Myometrial cell (primary cell): ENCODE data around the gene BLTP3A. TPM values are rescaled to one million over a fixed set of nuclear protein-coding genes. Genes with fewer than 3 reads are reported as not detected.

Experiments
- total RNA-seq: library from RNA; depleted of rRNA; stranded (reverse); fragments of >200 nt; gene quantifications from 2 replicates; pipeline ENCODE4 v1.2.3, GENCODE V29; 2015

BLTP3A gene, protein sequence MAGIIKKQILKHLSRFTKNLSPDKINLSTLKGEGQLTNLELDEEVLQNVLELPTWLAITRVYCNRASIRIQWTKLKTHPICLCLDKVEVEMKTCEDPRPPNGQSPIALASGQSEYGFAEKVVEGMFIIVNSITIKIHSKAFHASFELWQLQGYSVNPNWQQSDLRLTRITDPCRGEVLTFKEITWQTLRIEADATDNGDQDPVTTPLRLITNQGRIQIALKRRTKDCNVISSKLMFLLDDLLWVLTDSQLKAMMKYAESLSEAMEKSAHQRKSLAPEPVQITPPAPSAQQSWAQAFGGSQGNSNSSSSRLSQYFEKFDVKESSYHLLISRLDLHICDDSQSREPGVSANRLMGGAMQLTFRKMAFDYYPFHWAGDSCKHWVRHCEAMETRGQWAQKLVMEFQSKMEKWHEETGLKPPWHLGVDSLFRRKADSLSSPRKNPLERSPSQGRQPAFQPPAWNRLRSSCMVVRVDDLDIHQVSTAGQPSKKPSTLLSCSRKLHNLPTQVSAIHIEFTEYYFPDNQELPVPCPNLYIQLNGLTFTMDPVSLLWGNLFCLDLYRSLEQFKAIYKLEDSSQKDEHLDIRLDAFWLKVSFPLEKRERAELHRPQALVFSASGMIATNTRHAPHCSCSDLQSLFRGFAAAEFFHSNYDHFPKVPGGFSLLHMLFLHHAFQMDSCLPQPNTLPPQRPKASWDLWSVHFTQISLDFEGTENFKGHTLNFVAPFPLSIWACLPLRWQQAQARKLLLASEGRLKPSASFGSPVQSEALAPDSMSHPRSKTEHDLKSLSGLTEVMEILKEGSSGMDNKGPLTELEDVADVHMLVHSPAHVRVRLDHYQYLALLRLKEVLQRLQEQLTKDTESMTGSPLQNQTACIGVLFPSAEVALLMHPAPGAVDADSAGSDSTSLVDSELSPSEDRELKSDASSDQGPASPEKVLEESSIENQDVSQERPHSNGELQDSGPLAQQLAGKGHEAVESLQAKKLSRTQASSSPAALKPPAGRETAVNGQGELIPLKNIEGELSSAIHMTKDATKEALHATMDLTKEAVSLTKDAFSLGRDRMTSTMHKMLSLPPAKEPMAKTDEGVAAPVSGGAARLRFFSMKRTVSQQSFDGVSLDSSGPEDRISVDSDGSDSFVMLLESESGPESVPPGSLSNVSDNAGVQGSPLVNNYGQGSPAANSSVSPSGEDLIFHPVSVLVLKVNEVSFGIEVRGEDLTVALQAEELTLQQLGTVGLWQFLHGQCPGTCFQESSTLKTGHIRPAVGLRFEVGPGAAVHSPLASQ (N-terminal part only)
- 6.0 and 7.2 TPM in 2 replicates for total RNA-seq

DNA sequence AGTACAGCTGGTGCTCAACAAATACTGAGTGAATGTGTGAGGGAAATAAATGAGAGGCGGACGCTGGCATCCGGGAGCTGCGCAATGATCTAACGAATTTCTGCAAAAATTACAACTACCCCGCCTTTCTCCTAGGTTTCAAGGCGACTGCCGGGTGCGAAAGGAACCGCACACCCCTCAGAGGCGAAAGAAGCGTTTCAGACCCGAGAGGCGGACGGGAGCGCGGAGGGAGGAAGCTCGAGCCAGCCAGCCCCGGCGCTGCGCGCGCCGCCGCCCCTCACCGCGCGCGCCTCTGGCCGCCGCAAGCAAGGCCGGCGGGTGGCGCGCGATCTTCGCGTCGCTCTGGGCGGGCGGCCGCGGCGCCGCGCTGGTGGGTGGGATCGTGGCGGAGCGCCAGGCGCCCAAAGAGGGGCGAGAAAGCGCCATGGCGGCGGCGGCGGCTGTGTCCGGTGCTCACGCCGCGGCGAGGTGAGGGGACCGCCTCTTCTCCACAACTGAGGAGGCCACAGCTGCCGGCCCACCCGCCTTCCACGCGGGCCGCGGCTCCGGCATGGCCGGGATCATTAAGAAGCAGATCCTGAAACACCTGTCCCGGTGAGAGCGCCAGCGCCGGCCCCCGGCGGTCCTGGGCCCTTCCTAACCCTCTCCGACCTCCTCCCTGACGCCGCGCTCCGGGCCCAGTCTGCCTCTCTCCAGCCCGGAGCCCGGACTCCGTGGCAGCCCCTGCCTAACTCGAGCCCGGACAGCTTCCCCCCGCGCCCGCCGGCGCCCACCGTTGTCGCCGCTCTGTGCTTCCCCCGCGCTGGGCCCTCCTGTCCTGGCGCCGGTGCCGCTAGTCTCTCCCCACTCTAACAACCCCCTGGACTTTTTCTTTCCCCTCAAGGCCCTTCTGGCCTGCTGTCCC is at the start of gene BLTP3A:
BLTP3A (plus strand) TSS at position 383 of the 904 bp plus-strand sequence; CDS start at position 551, 168 bp downstream.

Other genes starting within 250 kb of the BLTP3A start
- not detected in 2 replicates for gene SPDEF, start 235.8 kb upstream of the BLTP3A start, total RNA-seq
- gene ILRUN, start 95.3 kb upstream of the BLTP3A start, total RNA-seq = 36.3 and 40.8 TPM in 2 replicates
- 113 and 118 TPM in 2 replicates for gene SNRPC, start 34.6 kb upstream of the BLTP3A start, total RNA-seq
- 20.8 and 24.1 TPM in 2 replicates for gene TAF11, start 96.0 kb downstream of the BLTP3A start, total RNA-seq
- gene ANKS1A, start 97.2 kb downstream of the BLTP3A start, total RNA-seq = 6.4 and 6.9 TPM in 2 replicates